ENCODE measurements around the gene GNG7.

GNG7 gene

DNA sequence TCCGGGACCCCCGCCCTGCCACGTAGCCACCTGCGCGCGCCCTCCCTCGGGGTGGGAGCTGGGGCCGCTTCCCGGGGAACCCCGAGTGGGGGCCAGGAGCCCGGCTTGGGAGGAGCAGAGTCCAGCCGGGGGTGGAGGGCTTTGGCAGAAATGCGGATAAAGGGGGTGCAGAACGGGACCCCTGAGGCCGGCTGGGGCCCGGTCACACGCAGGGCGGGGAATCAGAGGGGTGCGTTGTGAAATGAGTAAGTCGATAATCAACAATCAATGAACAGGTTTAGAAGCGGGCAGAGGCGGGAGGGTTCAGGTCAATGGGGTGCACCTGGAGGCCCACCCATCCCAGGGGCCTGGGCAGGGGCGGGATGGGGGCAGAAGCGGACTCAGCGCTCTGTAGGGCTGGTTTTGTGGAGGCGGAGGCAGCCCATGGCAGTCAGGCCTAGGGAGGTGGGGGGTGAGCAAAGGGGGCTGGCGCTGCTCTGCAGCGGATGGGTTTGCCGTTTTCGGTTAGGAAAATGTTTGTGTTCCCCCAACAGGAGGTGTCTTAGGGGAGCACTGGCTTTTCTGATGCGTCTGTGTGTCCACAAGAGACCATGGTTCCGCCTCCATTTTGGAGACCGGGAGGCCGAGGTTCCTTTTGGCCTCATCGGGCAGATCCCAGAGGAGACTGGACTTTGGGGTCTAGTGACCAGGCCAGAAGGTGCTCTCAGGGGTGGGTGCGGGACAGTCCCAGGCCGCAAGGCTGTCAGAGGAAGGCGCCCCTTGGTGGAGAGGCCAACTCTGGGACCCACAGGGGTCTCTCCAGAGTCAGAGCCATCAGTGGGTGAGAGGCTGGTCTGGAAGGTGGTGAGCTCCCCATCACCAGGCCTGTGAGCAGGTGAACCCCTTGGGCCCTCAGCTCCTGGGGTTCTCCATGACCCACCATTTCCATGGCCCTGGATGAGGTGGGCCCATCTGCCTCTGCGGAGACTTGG lies 19.4 kb upstream of the GNG7 start:
- no peak overlapping the region for H2AFZ ChIP-seq (ENCODE audit: low read length)

DNA sequence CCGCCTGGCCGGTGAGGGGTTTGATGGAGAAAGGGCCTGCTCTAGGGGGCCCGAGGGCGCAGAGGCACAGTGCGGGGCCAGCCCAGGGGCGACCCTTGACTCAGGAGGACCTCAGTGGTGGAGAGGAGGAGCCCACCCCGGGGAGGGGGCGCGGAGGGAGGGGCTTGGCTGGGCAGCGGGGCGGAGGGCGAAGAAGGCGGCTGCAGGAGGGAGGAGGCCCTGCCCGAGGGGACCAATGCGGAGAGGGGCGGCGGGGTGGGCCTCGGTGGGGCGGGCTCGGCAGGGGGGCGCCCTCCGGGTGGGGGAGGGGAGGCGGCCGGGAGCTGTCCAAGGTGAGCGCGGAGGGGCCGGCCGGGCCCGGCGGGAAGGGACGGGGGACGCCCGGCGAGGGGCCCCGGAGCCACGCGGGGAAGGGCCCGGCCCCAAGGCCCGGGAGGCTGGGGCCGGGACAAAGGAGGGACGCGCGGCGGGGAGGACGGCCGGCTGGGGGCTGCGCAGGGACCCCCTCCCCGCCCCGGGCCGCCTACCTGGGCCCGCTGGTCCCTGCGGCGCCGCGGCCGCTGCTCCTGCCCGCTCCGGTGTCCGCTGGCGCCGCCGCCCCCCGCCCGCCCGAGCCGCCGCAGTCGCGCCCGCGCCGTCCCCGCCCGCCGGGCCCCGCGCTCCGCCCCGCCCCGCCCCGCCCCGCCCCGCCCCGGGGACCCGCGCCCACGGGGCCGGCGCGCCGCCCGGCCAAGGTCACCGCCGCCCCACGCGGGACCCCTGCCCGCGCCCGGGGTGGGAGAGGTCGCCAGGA lies 18.5 kb upstream of the GNG7 start, which contains the start of gene DIRAS1:
TSS of gene DIRAS1 (minus strand) at position 596 of the 793 bp plus-strand sequence. CDS start 3,566 bp downstream, outside the sequence.
- Histone ChIP-seq H3K79me2 (ENCODE audit: low read length) (no peaks in the 10 kb centered on the region), H3F3A (ENCODE audit: insufficient read depth, low read length) (0 out of 2 replicates have a peak, but pooled peaks cover 4% of the 10 kb centered on the region), H3K9me3 (replicated peaks; ENCODE audit: insufficient read depth, low read length) (no peaks in the 10 kb centered on the region), H3K4me1 (ENCODE audit: low read length) (no peaks in the 10 kb centered on the region), H3K4me3 (ENCODE audit: low read length) (no peak within 1 kb of the TSS), H2AFZ (ENCODE audit: low read length) (no peak within 1 kb of the TSS), H3K36me3 (replicated peaks; ENCODE audit: insufficient read depth, low read length) (no peaks in the 10 kb centered on the region), H3K27ac (ENCODE audit: low read length) (no peak within 1 kb of the TSS), H3K27me3 (replicated peaks; ENCODE audit: insufficient read depth, low read length) (peaks cover 80% of the 10 kb centered on the region), H4K20me1 (ENCODE audit: insufficient read depth, low read length) (no peaks in the 10 kb centered on the region), H3K9ac (ENCODE audit: low read length) (no peak within 1 kb of the TSS), H3K4me2 (ENCODE audit: low read depth, low read length) (no peak within 1 kb of the TSS; the same call in 1 of the 2 replicates), H3K9me2 (replicated peaks; ENCODE audit: insufficient read depth, low read length) (no peaks in the 10 kb centered on the region)
- DNase-seq = no peak
- no peak for TF ChIP-seq EZH2 (optimal IDR thresholded peaks at IDR 0.05; ENCODE audit: low read depth, low read length)
- TF ChIP-seq EZH2phosphoT487 (IDR thresholded peaks at IDR 0.05; ENCODE audit: low read length) = no peak
- TF ChIP-seq, protein P1, sequence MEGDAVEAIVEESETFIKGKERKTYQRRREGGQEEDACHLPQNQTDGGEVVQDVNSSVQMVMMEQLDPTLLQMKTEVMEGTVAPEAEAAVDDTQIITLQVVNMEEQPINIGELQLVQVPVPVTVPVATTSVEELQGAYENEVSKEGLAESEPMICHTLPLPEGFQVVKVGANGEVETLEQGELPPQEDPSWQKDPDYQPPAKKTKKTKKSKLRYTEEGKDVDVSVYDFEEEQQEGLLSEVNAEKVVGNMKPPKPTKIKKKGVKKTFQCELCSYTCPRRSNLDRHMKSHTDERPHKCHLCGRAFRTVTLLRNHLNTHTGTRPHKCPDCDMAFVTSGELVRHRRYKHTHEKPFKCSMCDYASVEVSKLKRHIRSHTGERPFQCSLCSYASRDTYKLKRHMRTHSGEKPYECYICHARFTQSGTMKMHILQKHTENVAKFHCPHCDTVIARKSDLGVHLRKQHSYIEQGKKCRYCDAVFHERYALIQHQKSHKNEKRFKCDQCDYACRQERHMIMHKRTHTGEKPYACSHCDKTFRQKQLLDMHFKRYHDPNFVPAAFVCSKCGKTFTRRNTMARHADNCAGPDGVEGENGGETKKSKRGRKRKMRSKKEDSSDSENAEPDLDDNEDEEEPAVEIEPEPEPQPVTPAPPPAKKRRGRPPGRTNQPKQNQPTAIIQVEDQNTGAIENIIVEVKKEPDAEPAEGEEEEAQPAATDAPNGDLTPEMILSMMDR (IDR thresholded peaks at IDR 0.05; ENCODE audit: low read length) = no peak

More for the DNA sequence above, 19.4 kb upstream of the GNG7 start:
- Histone ChIP-seq H3K36me3 (replicated peaks; ENCODE audit: insufficient read depth, low read length) (no peaks in the 10 kb centered on the region), H3F3A (ENCODE audit: insufficient read depth, low read length) (0 out of 2 replicates have a peak, but pooled peaks cover 4% of the 10 kb centered on the region), H3K79me2 (ENCODE audit: low read length) (no peaks in the 10 kb centered on the region), H3K9me2 (replicated peaks; ENCODE audit: insufficient read depth, low read length) (no peaks in the 10 kb centered on the region), H4K20me1 (ENCODE audit: insufficient read depth, low read length) (no peaks in the 10 kb centered on the region), H3K4me2 (ENCODE audit: low read depth, low read length) (no peak overlapping the region; the same call in 1 of the 2 replicates), H3K27ac (ENCODE audit: low read length) (no peak overlapping the region), H3K9ac (ENCODE audit: low read length) (no peak overlapping the region), H3K4me1 (ENCODE audit: low read length) (no peaks in the 10 kb centered on the region), H3K4me3 (ENCODE audit: low read length) (no peak overlapping the region), H3K27me3 (replicated peaks; ENCODE audit: insufficient read depth, low read length) (peaks cover 80% of the 10 kb centered on the region), H3K9me3 (replicated peaks; ENCODE audit: insufficient read depth, low read length) (no peaks in the 10 kb centered on the region)
- no peak for DNase-seq
- no peak for TF ChIP-seq EZH2 (optimal IDR thresholded peaks at IDR 0.05; ENCODE audit: low read depth, low read length)
- TF ChIP-seq, protein P1 (IDR thresholded peaks at IDR 0.05; ENCODE audit: low read length) = no peak
- TF ChIP-seq EZH2phosphoT487 (IDR thresholded peaks at IDR 0.05; ENCODE audit: low read length) = no peak

DNA sequence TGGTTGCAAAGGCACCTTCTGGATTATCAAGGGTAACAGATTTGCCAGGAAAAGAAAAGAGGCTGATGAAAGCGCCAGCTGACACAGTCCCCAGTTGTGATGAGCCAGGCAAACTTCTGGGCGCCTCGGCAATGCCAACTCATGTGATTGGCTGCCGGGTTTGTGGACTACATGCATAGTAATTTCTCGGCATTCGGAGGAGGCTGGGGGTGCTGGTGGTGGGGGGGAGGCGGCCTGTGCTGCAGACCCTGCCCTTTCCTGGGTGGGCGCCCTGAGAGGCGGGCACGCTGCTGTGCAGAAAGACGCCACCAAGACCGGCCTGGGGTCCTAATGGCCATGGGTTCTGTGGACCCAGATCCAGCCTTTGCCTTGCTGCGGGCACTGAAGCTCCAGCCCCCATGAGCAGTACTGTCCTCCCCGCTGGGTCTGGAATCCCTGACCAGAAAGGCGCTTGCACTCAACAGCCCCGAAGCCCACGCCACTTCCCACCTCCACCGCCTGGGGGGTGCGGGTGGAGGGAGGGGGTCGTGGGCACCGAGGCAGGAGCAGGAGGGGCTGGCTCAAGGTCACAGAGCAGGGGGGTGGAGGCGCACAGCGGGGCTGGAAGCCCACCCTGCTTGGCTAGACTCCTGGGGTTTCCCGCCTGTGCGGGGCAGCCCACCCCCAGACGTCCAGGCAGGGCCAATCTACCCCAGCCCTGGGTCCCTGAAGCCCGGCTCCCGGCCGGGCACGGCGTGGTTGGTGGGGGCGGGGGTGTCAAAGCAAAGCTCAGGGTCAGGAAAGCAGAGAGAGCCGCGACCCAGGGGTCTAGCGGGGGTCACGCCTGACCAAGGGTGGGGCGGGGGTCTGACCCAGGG lies 17.7 kb upstream of the GNG7 start:
- no peak overlapping the region for H3K4me2 ChIP-seq (ENCODE audit: low read depth, low read length)
- H4K20me1 ChIP-seq (ENCODE audit: insufficient read depth, low read length) = no peaks in the 10 kb centered on the region
- H2AFZ ChIP-seq (ENCODE audit: low read length) = no peak overlapping the region

More for the DNA sequence above, 17.7 kb upstream of the GNG7 start:
- Histone ChIP-seq H3K27me3 (replicated peaks; ENCODE audit: insufficient read depth, low read length) (peaks cover 76% of the 10 kb centered on the region), H3K4me3 (ENCODE audit: low read length) (no peak overlapping the region), H3K9me2 (replicated peaks; ENCODE audit: insufficient read depth, low read length) (no peaks in the 10 kb centered on the region), H3K4me1 (ENCODE audit: low read length) (no peaks in the 10 kb centered on the region), H3K9me3 (replicated peaks; ENCODE audit: insufficient read depth, low read length) (no peaks in the 10 kb centered on the region), H3K9ac (ENCODE audit: low read length) (no peak overlapping the region), H3K27ac (ENCODE audit: low read length) (no peak overlapping the region), H3K36me3 (replicated peaks; ENCODE audit: insufficient read depth, low read length) (no peaks in the 10 kb centered on the region), H3K79me2 (ENCODE audit: low read length) (no peaks in the 10 kb centered on the region), H3F3A (ENCODE audit: insufficient read depth, low read length) (0 out of 2 replicates have a peak, but pooled peaks cover 4% of the 10 kb centered on the region)
- TF ChIP-seq EZH2phosphoT487 (IDR thresholded peaks at IDR 0.05; ENCODE audit: low read length) = no peak
- no peak for TF ChIP-seq EZH2 (optimal IDR thresholded peaks at IDR 0.05; ENCODE audit: low read depth, low read length)
- TF ChIP-seq, protein P1 (IDR thresholded peaks at IDR 0.05; ENCODE audit: low read length) = no peak
- DNase-seq = no peak

Data from MM.1S (cell line).